Eye (tissue), 1 donor: ENCODE measurements around the gene SCN2B.

Experiments
- DNase-seq: peaks from one replicate; pipeline ENCODE4 v3.0.0-alpha.2; 2015

Gene SCN2B, protein sequence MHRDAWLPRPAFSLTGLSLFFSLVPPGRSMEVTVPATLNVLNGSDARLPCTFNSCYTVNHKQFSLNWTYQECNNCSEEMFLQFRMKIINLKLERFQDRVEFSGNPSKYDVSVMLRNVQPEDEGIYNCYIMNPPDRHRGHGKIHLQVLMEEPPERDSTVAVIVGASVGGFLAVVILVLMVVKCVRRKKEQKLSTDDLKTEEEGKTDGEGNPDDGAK

DNA sequence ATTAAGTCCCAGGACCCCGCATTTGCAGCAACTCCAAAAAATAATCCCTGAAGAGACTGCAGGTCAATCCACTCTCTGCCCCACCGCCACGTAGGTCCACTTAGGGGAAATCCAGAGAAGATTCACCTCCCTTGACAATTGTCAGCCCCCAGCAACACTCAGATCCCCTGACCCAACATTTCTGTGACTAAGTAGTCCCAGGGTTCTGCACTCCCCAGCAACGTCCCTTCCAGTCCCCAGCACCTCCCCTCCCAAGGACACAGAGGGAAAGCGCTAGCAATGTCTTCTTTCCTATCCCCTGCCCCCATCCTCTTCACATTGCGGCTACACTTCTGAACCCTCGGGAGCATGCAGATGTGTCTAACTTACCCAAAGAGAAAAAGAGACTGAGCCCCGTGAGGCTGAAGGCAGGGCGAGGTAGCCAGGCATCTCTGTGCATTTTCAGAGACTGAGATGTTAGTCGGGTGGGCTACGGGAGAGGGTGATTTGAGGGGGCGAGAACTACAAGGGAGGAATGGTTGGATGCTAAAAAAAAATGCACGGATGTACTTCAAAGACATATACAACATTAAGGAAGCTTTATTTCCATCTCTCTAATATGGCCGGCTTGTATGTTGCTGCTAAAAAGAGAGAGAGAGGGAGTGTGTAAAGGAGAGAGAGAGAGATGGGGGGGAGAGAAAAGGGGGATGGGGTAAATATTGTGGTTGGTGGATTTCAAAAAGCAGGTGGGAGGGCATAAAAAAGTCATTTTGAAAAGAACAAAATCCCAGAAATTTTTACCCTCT lies at the start of gene SCN2B:
Gene SCN2B (minus strand): TSS at position 647 of the 785 bp plus-strand sequence. CDS start 208 bp downstream, at position 439.
- peak; percentile 82 for DNase-seq

DNA sequence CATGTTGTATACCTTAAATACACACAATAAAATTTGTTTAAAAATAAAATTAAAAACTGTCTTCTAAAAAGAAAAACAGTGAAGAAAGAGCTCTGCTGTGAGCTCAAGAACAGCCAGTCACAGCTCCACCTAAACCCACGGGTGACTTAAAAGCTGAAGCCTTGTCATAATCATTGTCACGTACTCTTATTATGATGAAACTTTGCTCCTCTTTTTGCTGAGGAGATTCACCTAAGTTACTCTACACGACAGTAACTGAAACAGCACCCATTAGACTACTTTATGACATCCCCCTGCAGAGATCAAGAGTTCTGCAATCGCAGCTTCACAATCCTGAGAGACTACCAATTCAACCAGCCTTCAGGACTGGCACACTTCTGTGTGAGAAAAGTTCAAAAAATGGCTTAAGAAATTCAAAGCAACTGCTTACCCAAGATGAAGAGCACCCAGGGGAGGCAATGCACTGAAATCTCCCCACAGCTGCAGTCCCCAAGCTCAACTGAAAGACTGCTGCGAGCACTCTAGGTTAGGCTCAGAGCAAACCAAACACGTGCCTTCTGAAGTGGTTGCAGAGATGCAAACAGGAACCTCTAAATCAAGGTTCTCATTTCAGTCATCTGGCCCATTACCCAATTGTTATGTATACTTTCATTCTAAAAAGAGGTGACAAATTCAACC lies 48.2 kb upstream of the SCN2B start, which contains the start of gene JAML:
Gene JAML (minus strand): TSS at position 501 of the 678 bp plus-strand sequence. CDS start 10,145 bp downstream, outside the sequence.
- DNase-seq, result no peak

DNA sequence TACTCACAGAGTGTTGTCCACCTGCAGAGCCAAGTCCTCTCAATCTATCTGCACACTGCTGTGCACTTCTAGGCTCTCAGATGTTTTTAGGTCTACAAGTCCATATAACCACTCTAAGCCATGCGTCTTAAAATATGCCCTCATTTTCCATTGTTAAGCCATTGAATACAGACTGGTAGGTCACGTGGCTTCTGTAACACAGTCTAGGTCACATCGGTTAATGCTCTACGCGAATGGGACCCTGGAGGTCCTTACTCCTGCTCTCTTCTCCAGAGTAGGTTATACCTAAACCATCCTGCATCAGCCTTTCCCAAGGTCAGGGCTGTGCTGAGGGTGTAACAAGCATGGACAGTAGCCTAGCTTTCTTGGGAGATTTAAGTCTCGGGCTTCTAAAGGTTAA lies 47.6 kb upstream of the SCN2B start:
- DNase-seq, result no peak

DNA sequence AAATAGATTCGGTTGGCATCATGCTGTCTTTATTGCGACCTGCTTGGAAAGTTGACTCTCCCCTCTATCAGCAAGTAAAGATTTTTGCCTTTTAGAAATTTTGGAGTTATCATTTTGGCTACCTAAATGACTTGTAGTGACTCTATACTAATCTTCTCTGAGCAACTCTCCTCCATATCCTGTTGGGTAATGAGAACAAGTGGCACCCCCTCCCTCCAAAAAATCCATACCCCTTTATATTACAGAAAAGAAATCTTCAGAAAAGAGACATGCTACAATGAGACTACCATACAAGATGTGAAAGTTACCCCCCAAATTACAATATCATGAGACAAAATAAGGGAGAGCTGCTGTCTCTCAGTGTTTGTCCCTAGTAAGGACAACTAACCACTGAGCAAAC lies 47.1 kb upstream of the SCN2B start:
- DNase-seq, result no peak

DNA sequence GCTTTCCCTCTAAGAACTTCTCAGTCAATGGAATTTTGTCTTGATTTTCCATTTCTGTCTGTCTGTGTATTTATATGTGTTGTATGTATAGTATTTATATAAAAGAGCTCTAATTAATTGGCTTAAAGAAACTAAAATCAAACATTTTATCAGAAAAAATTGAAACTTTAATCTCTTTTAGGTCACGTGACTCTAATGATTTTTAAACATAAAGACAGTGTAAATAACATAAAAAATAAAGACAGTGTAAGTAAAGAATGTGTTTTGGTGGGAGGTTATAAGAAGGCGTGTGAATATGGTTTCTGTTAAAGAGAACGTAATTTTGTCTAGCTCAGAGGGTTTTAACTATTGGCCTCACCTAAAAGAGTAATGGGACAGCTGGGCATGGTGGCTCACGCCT lies 46.0 kb upstream of the SCN2B start:
- DNase-seq, result no peak

DNA sequence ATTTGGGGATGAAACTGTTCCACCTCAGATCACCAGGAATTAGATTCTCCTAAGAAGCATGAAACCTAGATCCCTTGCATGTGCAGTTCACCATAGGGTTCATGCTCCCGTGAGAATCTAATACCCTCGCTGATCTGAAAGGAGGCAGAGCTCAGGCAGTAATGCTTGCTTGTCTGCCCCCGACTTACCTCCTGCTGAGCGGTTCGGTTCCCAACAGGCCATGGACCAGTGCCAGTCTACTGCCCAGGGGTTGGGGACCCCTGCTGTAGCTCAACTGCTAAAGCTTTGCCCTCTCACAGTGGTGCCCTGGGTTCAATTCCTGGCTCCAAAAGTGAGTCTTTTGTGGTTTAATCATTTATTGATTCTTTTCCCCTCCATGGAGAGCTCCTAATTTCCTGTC lies 45.0 kb upstream of the SCN2B start:
- DNase-seq, result no peak

DNA sequence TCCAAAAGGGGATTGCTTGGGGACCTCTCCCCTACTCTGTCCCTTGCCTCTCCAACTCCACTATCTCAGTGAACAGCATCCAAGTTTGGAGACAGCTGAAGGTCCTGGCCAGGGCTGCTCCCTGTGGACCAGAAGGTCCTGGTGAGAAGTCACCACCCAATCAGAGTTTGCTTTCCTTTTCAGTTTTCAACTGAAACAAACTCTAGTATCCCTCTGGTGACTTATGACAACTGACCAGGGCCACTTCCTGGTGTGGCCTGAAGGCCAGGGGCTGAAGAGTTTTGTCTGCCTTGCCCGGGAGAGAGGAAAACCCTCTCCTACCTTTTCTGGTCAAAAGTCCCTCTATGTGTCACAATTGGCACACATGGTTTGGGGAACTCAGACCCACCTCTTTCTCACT lies 43.3 kb upstream of the SCN2B start:
- DNase-seq, result no peak

DNA sequence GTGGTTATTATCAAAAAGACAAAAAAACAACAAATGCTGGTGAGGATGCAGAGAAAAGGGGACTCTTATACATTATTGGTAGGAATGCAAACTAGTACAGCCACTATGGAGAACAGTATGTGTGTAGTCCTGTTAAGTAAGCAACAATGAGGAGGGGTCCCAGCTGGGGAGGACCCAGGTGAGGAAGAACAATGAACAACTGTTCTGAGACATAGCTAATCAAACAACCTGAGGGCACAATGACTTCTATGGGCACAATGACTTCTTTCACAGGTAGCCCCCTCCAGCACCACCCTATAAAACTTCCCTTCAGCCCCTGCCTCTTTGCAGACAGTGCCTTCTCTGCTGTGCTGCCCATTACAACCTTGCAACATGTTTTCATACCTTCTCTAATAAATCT lies 42.8 kb upstream of the SCN2B start:
- no peak for DNase-seq

DNA sequence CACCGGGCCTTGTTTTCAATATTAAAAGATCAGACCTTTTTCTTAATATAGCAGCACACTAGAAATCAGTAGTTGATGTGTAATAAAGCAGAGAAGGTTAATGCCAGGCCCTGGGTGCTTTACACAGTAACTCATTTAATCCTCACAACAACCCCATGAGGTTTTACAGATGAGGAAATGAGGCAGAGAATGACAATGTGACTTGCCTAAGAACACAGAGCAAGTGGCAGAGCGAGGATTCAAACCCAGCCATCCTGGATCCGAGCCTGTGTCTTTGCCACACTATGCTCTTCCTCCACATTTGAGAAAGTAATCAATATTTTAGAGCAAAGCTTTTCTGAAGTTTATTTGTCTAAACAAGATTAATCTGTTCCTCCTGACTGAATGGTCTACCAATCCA lies 41.1 kb upstream of the SCN2B start:
- no peak for DNase-seq

DNA sequence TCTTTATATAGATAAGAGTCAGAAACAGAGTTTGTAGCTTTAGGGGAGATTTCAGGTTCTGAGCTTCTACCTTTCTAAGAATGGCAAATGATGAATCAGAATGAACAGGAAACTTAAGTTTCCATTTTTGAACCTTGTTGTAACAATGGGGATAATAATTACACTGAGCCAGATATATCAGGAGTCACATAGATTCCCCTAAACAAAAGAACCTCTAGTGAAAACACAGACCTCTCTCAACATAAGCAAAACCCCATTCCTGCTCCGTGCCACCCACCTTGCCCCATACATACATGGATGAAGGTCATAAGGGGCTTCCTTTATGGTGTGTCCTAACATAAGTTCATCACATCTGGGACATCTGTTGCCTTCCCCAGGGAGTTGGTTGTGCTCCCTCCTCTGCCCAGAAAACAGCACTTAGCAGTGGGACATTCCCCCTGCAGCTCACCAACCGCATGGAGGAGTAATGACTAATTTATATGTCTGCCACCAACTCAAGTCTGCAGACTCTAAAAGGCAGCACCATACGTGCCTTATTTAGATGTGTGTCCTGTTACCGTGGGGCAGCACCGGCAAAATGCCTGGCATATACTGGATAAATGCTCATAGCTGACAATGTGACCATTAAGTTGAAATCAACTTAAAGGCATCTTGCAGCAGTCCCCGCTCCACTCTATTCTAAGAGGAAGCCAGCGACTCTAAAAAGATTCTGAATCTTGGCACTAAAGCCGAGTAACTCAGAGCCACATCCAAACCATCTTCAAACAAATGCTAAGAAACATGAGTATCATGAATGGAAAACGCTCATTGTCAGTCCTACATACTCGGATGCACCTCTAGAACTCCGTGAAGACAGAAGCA lies 40.4 kb upstream of the SCN2B start:
- DNase-seq, result no peak

DNA sequence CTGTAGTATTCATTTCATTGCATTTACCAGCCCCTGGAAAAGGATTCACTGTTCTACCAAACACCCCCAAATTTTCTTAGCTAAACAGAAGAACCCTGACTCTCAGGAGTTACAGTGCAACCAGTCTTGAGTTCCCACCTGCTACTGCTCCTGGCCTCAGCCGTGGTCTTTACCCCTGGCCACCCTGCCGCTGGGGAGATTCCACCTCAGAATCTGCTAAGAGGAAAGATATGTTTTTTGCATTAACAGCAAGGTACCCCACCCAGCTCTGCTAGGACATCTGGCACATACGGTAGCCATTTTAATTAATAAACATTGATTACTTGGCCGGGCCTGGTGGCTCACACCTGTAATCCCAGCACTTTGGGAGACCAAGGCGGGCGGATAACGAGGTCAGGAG lies 39.3 kb upstream of the SCN2B start:
- no peak for DNase-seq

DNA sequence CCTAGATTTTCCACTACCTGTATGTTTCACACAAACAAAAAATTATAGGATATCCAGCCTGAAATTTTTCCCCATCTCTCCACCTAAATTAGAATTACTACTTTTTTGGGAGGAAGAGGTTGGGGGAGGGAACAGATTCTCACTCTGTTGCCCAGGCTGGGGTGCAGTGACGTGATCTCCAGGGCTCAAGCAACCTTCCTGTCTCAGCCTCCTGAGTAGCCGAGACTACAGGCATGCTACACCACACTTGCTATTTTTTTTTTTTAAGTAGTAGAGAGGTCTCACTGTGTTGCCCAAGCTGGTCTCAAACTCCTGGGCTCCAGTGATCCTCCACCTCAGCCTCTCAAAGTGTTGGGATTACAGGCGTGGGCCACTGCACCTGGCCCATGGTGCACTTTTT lies 38.8 kb upstream of the SCN2B start:
- no peak for DNase-seq

DNA sequence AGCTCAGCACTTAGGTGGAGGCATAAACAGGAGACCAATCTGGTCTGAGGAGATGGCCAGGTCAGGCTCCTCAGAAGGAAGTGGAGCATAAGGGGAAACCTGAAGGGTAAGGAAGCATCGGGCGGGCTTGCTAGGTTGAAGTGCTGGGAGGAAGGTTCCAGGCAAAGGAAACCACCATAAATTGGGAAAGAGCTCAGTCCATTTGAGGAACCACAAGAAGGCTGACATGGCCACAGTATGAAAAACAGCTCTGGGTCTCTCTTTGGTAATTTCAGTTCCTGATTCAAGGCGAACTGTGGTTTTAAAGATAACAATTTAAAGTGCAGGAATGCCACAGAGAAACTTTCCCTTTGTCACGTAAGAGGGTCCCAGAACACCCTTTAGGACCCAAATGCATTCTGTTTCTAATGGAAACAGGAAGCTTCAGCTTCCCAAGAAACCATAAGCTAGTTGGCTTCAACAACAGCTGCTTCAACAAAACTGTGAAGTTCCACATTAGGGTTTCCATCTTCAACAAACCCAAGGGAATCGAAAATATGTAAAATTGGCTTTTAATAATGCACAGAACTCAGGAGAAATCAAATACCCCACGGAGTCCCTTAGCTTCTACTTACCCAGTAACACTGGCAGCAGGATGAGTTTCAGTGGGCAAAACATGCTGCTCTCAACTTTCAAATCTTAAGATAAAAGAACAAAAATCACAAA lies 37.9 kb upstream of the SCN2B start:
- DNase-seq, result no peak

DNA sequence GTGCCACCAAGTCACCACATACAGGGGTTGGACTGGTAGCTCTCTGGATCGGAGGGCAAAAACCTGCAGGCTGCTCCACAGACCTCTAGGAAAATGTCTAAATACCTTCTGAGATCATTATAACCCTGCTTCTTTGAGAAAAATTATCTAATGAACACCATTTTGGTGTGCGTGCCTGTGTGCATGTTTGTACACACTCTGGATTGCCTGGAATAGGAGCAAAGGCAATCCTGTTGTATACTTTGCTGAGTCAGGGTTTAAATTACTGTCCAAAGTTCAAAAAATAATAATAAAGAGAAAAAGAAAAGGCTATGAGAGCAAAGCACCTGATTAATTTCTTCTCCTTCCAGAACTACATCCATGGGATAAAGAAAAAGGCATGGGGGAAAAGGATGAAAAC lies 37.3 kb upstream of the SCN2B start:
- DNase-seq, result no peak

DNA sequence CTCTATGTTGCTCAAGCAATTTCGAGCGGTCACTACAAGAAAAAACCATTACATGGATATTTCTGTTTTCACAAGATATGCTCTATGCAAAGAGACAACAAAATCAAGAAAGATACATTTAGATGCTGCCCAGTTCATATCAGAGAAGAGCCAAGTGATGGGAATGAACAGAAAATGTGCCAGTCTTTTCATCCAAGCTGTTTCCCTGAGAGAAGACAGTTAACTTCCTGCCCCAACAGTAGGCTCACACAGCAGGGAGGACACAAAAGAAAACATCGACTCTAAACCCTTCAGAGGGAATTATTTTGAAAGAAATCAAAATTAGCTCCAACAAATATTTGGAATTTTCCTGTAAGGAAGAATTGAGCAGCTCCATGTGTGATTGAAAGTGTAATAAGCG lies 36.8 kb upstream of the SCN2B start:
- DNase-seq, result no peak

DNA sequence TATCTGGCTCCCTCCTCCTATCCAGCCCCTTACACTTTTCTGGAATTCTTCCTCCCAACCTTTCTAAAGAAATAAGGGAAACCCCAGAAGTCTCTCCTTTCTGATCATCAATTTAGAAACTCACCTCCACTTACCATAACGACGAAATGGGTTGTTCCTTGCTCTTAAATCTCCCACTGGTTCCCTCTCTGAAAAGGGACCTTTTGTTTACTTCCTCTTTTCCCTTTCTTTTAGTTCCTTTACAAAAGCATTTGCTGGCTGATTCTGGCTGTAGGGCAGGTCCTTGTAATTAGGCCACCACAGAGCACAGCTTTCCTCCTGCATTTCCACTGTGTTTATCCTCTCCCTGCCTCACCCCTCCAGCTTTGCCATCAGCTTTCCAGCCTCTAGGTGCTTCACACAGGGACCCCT lies 36.3 kb upstream of the SCN2B start:
- DNase-seq, result no peak

DNA sequence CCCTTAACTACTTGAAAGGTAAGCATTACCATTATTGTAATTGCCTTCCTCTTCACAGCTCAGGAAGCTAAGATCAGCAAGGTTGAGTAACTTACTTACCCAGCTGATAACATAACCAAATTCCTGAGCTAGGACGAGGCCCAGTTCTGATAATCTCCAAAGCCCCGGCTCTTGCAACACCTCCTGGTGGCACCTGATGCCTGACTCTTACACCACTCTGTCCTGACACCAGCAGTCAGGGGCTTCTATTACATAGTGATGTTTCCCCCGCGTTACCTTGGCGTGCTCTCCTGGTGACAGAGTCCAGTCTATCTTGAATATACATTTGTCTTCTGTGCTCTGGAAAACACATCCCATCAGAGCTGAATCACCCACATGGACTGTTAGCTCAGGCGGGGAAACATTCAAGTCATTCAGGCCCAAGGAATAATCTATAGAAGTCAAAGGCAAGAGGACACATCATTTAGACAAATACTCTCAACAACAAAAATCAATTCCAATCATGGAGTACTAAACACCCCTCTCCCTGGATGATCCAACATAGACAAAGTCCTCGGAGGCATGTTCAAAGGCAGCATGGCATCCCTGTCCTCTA lies 35.8 kb upstream of the SCN2B start:
- no peak for DNase-seq

DNA sequence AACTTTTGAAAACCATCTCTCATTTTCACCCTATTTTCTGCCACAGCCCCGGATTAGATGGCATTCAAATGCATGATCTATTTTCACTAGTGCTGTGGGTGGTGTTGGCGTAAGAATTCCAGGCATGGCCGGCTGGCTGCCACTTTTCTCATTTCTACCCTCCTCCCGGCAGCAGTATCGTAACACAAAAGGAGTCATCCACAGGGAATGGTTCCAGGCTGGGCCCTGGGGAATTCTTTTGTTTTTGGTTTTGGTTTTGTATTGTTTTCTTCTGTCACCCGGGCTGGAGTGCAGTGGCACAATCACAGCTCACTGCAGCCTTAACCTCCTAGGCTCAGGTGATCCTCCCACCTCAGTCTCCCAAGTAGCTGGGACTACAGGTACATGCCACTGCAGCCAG lies 34.6 kb upstream of the SCN2B start:
- no peak for DNase-seq

DNA sequence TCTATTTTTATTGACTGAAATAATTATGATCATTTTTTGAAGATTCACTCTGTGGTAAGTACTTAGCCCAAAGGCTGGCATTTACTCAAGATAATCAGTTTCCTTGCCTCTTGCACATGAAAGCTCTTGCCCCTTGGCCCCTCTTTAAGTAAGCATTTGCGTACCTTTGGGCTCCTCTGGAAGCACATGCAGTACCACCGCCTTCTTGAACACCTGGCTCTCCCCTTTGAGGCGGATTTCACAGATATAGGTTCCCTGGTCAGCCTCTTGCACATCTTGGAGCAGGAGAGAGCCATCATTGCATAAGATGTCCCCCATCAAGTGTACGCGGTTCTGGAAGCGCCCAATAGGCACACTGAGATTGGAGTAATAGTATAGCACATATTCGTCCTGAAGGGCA lies 33.9 kb upstream of the SCN2B start:
- no peak for DNase-seq

DNA sequence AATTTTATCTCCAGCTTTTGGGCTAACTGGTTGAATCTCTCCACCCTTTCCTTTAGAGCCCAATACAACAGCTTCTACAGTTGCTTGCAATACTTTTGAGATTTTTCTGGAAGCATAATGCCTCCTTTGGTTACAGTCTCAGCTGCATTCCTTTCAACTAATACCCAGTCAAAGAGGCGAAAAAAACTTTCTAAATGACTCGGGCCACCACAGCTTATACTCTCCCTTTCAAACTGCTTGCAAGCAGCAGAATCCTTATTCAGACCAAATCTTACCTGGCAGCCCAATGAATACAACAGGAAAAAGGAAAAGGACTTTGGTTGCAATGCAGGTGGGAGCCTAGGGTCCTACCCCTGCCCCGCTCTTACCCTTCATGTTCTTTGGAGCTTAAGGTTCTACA lies 32.6 kb upstream of the SCN2B start:
- DNase-seq, result no peak

DNA sequence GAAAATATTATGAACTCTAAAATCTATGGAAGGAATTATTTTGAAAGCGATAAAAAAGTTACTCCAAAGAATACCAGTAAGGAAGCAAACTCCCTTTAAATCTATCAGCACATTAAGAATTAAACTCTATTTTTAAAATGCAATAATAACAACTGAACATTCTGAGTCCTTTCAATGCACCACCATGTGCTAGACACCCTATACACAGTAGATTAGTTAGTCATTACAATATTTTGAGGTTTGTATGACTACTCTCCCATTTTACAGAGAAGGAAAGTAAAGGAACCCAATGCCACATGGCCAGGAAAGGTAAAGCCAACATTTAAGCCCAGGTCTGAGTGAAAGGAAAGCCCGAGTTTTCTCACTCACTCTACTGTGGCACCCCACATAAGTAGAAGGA lies 30.6 kb upstream of the SCN2B start:
- no peak for DNase-seq
